ENCODE data around the gene RPL29.

Gene RPL29

DNA sequence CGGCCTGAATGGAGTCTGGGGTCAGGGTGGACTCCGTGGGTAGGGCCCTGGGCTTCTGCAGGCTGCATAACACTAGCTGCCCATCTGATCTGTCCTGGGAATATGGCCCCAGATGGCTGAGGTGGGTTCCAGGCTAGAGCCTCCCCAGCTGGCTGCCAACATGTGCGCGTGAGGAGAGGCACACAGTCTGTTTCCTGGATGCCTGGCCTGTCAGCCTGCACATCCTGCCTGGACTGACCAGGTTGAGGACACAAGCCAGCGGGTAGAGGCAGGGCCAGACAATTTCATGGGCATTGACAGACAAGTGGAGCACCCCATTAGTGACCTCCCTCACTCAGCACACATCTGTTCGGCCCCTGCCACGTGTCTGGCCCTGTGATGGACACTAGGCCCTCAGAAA, 29.8 kb upstream of the RPL29 start:
- DNase-seq (ENCODE audit: low spot score): no peak

DNA sequence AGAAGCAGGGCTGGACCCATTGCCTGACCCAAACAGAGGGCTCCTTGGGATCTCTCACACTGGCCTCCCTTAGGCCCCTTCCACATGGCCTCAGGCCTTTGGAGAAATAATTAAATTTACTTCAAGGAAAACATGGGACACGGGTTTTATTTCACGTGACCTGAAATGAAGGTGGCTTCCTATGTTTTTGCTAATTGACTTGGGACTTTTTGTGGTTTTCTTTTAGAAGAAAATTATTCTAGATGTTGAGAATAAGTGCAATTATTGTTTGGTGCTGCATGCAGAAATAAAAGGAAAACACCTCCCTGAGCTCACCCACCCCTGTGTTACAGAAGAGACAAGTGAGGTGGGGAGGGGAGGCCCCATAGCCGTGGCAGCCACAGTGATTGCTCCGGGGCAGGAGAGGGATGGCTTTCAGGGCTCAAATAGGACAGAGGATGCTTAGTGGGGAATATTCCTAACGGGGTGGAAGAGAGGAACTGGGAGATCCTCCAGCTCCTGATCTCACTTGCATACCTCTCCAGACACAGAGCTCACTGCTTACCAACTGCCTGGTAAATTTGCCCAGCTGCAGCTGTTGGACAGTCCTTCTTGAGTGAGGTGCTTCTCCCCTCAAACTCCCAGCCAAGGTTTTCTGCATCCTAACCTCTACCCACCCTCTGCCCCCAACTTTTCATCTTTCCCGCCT, 29.2 kb upstream of the RPL29 start:
- no peak for DNase-seq (ENCODE audit: low spot score)

DNA sequence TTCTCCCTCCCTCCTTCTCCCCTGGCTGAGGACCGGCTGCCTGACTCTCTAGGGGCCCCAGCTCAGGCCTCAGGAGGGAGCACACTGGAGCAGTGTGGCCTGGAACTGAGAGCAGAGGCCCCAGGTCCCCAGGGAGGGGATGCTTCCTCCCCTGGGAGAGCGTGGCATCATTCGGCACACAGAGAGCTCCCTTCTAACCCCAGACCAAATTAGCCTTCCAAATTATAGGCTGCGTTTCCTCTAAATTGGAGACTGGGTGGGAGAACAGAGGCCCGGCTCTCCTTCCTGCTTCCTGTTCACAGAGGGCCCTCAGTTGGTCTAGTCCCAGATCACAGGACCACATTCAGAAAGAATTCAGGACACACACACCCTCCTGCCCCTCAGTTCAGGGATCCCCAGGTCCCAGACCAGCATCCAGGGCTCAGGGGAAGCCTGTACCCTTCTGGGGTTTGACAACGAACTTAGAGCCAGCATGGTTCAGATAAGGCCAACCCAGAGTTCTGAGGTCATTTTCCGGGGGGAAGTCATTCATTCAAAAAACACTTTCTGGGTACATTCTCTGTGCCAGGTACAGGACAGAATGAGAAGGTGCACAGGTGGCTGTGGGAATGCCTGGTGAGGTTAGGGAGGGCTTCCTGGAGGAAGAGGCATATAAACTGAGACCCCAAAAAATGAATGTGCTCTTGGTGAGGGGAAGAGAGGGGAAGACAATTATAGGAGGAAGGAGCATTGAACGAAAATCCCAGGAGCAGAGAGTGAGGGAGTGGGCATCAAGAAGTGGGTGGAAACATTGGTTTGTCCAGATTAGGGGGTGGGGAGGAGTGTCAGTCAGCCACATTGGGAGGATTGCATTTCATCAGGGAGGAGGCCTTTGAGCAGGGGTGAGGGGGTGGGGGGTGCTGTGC, 28.4 kb upstream of the RPL29 start:
- DNase-seq (ENCODE audit: low spot score): no peak

DNA sequence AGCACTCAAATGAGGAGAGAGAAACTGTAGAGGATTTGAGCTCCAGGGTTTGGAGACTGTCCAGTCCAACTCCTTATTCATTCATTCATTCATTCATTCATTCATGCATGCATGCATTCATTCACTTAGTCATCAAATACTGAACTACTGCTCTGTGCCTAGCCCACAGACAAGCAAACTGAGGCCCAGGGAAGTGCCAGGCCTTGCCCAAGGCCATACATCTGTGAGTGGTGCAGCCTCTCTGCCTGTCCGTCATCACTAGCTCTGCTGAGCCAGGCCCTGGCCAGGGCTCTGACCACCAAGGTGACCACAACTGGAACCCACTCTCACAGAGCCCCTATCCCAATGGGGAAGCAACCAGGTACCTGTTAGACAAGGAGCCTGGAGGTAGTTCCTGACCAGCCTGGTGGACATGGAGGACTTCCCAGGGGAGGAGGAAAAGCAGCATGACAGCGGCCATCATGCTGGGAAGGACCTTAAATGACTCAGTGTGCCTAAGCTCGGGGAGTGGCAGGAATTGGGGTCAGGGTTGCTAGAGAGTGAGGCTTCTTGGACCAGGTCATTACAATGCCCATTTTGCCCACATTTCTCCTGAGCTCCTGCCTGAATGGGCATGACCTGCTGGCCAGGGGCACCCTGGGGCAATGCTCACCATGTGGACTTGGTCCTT, 27.5 kb upstream of the RPL29 start:
- DNase-seq (ENCODE audit: low spot score): no peak

DNA sequence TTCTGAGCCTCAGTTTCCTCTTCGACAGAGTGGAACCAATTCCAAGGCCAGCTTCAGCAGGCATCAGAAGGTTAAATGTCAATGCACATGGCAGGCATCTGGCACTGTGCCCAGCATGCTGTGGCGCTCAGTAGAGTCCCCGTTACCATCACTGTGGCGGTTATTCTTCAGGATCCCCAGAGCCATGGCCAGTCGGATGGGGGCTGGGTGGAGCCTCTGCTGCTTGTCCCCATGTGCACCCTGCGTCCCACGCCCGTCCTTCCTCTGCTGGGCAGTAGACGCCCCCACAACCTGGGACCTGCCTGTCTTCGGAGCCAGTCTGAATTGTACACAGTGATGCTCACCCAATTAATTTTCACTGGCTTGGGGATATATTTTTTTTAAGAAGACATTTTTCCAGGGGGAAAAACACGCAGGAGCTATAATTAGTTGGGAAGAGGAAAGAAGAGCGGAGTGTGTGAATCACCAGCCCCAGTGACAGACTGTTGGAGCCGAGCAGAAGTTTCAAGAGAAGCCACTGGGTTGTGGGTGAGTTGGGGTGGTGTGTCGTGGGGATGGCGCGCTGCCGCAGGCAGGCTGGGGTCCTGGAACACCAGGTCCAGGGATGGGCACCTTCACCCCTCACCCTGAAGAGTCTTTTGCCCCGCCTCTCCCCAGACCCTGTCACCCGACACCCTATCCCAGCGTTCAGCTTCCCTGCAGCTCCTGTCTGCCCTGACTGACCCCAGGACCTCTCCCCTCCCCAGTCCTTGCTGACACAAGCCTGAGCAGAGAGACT, 26.8 kb upstream of the RPL29 start:
- no peak for DNase-seq (ENCODE audit: low spot score)

DNA sequence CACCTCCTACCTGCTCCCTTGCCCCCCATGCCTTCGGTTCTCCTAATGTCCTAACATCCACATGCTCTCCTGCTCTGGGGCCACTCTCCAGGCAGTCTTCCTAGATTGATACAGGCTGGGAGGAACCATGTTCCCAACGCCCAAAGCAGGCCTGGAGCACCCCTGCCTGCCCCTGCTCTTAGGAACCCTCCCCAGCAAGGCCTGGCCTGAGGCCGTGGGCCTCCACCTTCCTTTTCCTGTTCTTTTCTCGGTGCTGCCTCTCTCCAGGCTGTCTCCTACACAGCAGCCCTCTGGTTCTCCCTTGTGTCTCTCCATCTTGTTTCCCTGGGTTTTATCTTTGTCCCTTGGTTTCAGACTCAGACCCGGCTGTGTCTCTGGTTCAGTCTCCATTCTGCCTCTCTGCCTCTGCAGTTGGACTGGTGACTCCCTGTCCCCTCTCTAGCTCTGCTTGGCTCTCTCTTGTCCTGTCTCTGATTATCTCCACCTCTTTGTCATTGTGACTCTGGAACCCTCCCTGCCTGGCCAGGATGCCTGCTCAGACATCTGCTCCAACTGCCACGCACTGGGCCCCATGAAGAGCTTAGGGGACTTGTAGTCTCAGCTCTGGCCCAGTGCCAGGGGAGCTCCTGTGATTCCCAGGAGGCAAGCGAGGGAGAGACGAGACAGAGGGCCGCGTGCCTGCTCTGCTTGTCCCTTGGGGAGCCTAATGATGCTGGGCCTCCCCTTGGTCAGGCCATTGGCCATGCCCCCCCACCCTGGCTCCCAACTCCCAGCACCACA, 26.0 kb upstream of the RPL29 start:
- no peak for DNase-seq (ENCODE audit: low spot score)

DNA sequence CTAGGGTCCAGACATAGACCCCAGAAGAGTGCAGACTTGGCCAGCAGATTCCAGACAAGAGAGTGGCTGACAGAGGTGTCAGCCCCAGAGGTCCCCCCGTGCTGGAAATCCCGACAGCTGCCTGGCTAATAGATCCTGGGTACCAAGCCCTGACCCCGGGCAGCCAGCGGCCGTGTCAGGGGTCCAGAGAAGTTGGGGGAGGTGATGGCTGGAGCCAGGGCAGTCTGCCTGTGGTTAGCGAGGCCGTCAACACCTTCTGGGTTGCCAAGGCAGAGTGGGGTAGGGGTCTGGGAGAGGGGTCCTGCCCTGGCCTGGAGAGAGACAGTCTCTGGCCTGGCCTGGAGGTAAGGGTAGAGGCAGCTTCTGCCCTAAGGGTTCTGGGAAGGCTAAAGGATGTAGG, 25.1 kb upstream of the RPL29 start:
- no peak for DNase-seq (ENCODE audit: low spot score)

DNA sequence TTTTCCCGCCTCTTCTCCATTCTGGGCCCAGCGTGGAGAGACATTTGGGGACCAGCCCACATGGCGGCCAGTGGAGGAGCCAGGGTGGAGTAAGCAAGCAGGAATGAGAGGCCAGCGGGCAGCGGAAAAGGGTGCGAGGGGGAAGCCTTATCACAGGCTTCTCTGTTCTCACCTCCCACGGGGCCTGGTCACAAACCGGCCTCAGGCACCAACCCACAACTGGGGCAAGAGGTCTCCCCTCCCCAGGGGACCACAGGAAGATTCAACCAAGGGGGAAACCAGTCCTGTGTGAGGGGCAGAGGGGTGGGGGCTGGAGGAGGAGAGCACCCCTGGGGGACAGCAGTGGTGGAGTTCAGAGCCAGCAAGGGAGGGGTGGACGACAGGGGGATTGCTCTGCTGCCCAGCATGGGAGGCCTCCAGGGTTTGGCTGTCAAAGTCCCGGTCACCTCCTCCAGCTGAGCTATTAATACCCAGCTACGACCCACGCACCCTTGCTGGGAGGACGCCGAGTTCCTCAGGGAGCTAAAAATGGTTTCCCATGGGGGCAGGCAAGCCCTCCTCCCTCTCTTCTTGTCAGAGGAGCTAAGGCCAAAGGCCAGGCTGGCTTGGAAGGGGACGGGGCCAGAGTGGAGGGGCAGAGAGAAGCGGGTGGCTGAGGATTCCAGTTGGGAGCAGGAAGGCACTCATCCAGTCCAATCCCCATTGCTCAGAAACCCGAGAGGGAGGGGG, 23.8 kb upstream of the RPL29 start:
- DNase-seq (ENCODE audit: low spot score): no peak

DNA sequence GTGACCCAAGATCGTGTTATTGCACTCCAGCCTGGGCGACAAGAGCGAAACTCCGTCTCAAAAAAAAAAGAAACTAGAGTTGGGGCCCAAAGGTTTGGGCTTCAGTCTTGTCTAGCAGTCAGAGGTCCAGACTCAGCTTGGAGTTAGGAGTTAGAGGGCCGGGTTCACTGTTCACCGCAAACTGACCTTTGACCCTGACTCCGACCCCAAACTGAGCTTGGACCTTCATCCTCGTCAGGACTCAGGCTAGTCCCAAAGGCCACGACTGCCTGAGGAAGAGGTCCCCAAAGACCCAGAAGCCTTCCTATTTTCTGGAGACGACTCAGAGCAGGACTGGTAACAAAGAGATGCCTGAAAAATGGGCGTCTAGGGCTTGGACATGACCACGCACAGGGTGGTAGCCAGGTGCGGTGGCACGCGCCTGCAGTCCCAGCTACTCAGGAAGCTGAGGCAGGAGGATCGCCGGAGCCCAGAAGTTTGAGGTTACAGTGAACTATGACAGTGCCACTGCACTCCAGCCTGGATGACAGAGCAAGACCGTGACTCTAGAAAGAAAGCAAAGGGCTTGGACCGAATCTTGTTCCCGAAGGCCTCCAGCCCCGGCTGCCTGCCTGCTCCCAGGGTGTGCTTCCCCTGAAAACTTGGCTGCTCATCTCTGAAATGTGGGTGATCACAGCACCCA, 22.8 kb upstream of the RPL29 start:
- DNase-seq (ENCODE audit: low spot score): no peak

DNA sequence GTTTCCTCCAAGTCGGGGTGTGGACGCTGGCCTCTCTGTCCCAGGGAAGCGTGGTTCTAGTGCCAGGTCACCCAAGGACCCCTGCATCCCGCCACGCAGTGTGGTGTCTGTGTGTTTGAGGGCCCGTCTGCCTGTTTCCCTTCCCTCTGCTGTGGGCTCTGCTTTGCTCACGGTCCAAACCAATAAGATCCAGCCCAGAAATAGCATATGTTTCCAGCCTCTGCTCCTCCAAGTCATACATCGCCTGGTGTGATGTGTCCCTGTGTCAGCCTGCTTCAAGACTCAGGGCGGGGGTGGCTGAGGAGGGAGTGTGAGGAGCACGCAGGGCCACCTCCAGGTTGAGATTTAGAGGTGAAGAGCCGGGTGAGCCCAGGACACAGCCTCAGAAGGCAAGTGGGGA, 21.9 kb upstream of the RPL29 start:
- DNase-seq (ENCODE audit: low spot score): no peak

DNA sequence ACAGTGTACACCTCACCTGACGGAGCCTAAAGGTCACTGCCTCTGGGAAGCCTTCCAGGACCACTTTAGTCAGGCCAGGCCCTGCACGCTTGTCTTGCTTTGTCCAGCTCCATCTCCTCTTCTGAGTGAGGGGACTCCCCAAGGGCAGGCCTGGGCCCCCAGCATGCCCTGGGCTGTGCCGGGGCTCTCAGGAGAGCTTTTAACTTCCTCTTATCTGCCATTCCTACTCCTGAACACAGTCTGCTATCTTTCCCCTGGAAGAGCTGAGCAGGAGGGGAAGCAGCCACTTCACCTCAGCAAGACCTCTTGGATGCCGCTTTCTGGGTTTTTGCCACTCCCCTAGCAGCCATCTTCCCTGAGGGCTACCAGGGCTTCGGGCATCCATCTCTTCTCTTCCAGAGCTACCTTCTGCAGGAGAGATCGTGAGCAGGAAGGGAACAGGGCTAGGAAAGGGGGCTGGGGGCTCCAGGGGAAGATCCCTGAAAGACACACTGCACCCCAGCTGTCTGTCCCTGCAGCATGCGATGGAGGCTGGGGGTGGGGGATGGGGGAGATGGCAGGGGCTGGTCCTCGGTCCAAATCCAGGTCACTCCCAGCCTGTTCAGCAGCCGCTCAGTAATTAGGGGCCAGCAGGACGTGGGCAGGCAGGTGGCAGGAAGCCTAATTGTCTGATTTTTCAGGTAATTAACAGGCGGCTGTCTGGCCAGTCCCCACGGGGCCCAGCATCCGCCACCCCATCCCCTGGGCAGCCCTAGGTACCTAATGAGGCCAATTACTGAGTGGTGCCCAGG, 19.9 kb upstream of the RPL29 start:
- no peak for DNase-seq (ENCODE audit: low spot score)

DNA sequence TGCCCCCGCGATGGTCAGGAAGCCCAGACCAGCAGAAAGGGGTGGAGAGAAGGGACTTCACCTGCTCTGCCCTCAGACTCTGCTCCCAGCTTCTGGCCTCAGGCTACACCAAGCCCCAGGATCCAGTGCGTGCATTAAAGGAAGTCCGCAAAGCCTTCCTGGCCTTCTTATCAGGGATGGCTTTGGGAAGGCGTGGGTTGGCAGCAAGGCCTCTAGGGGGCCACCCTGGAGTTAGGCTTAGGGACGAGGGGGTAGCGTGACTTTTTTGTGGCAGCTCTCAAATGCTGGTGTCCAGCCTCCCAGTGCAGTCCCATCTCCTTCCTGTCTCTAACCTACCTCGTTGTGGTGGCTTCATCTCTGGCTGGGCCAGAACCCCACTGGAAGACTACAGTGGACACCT, 18.9 kb upstream of the RPL29 start:
- no peak for DNase-seq (ENCODE audit: low spot score)

DNA sequence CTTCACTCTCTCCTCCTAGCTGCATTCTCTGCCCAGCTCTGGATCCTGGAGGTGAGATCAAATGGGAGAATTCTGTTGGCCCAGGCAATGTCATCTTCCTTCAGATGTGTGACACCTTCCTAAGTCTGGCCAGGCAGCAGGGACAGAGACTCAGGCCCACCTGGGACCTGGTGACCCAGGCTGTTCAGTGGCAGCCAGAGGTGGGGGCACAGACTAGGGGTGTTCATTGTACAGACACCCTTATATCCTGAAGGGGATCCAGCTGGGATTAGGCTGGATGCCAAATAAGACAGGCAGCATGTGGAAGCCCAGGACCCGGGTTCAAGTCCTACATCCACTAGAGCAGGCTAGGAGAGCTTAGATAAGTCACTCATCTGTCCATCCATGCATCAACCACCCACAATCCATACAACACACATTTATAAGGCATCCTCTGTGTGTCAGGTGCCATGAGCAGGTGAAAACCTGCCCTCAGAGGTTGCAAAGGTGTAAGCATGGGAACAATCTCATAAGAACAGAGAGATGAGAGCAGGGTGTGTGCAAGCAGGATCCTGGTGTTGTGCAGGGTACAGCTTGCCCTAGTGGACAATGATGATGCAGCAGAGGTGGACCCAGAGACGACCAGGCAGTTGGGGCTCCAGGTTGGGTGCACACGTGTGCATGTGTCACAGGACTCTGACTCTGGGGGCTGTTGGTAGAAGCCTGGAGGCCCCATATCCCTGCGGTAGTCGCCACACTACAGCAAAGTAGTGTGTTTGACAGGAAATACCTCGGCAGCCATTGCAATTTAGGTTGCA, 18.3 kb upstream of the RPL29 start:
- DNase-seq (ENCODE audit: low spot score): no peak

DNA sequence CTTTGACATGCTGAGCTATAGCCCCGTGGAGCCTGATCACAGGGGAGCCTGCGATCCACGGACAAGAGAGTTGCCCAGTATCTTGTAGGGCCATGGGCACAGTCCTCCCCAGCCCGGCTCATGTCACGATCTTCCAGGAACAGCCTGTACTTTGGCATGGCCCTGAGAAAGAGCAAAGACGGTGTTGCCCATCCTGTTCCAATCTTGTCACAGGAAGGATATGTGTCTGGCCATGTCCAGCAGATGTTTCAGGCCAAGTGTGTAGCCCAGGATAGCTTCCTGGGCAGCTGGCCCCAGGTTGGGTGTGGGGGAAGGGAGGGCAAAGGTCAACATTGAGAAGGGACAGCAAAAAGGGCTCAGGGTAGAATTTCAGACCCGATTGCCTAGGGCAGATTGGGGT, 17.0 kb upstream of the RPL29 start:
- DNase-seq (ENCODE audit: low spot score): no peak

DNA sequence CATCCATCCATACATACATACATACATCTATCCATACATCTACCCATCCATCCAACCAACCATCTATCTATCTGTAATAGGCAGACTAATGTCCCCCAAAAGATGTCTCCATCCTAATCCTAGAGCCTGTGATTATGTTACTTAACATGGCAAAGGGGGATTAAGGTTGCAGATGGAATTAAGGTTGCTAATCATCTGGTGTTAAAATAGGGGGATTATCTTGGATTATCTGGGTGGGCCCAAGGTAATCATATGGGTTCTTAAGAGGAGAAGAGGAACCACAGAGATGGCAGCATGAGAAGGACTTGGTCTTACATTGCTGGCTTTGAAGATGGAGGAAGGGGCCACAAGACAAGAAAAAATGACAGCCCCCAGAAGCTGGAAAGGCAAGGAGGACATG, 14.7 kb upstream of the RPL29 start:
- DNase-seq (ENCODE audit: low spot score): no peak

DNA sequence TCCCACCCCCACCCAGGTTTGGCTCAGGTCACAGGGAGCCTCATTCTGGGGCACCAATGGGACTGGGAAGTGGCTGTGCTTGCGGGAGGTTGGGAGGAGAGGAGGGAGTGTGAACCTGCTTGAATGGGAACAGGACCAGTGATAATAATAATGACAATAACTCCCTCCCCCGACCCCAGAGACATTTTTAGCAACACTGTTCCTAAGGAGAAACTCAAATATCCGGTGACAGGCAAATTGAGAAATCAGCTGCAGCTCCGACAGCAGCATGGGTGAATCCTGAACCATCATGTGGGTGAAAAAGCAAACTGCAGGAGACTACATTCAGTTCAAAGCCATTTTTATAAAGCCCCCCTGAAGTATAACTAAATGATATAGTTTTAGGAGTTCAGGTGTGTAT, 11.6 kb upstream of the RPL29 start:
- no peak for DNase-seq (ENCODE audit: low spot score)

DNA sequence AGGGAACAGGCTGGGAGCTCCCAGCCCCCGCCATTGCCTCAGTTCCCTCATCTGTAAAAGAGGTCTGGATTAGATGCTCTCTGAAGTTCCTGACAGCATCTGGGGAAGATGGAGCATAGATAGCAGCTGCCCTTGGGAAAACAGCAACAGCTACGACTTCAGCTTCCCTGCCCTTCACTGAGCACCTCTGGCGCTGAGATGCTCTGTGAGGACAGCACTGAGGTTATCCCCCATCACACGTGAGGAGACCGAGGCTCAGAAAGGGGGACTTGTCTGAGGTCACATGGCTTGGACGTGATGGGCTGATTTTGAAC, 11.1 kb upstream of the RPL29 start:
- no peak for DNase-seq (ENCODE audit: low spot score)

DNA sequence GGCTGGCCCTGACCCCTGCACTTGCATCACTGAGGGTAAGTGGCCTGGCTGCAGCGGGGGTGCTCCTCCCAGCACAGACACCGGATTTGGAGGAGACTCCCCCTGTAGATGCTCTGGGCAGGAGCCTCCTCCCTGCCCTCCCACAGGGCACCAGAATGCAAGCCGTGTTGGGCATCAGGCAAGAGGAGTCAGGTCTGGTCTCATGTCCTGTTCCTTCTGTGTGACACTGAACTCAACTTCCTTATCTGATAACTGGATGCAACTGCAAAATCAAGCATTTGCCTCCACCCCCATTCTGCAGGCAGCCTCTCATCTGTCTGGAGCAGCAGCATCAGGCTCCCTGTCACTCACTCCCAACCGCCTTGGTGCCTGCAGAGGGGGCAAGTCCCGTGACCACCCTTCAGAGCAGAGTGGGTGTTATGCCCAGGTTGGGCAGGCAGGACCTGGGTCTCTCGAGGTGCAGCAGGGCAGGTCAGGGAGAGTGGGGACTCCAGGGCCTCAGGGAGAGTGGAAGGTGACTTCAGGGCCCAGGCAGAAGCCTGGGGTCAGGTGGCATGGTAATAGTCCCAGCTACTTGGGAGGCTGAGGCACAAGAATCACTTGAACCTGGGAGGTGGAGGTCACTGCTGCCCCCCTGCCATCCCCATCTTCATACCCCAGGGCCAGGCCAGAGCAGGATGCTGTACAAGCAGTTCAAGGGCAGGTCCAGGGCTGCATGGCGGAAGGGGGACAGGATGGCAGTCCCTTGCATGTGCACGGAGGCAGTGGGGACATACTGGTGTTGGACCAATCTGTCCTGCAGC, 10.5 kb upstream of the RPL29 start:
- DNase-seq (ENCODE audit: low spot score): no peak
